Measurements from ENCODE around the gene PLA2G2F.

DNA sequence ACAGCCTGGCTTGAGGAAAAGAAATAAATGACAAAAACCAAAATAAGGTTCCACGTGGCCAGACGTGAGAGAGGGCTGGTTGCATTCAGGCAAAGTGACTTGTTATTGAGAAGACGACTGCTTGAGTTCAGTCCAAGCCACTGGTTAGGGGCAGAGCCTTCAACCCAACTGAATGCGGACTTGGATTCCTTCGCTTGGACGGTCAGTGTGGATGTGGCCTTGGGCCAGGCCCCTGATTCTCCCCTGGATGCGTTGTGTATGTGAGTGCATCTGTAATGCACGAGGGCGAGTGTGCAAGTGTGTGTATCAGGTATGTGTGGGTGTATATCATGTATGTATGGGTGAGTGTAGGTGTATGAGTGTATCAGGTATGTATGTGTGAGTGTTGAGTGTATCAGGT, 1.9 kb downstream of the PLA2G2F start:
- TF ChIP-seq, protein P1, sequence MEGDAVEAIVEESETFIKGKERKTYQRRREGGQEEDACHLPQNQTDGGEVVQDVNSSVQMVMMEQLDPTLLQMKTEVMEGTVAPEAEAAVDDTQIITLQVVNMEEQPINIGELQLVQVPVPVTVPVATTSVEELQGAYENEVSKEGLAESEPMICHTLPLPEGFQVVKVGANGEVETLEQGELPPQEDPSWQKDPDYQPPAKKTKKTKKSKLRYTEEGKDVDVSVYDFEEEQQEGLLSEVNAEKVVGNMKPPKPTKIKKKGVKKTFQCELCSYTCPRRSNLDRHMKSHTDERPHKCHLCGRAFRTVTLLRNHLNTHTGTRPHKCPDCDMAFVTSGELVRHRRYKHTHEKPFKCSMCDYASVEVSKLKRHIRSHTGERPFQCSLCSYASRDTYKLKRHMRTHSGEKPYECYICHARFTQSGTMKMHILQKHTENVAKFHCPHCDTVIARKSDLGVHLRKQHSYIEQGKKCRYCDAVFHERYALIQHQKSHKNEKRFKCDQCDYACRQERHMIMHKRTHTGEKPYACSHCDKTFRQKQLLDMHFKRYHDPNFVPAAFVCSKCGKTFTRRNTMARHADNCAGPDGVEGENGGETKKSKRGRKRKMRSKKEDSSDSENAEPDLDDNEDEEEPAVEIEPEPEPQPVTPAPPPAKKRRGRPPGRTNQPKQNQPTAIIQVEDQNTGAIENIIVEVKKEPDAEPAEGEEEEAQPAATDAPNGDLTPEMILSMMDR (IDR thresholded peaks at IDR 0.05) = no peak
- TF ChIP-seq POLR2A (IDR thresholded peaks at IDR 0.05) = no peak
- TF ChIP-seq EP300 (IDR thresholded peaks at IDR 0.05) = no peak
